ENCODE results near the gene FRG2. TPM values are rescaled to one million over a fixed set of nuclear protein-coding genes. Genes with fewer than 3 reads are reported as not detected.

Gene FRG2
- total and polyA plus RNA-seq, 2 of the 13 experiments (the other 11 are each of a cell fraction or from before 2014, with no cell fraction given), result not detected

DNA sequence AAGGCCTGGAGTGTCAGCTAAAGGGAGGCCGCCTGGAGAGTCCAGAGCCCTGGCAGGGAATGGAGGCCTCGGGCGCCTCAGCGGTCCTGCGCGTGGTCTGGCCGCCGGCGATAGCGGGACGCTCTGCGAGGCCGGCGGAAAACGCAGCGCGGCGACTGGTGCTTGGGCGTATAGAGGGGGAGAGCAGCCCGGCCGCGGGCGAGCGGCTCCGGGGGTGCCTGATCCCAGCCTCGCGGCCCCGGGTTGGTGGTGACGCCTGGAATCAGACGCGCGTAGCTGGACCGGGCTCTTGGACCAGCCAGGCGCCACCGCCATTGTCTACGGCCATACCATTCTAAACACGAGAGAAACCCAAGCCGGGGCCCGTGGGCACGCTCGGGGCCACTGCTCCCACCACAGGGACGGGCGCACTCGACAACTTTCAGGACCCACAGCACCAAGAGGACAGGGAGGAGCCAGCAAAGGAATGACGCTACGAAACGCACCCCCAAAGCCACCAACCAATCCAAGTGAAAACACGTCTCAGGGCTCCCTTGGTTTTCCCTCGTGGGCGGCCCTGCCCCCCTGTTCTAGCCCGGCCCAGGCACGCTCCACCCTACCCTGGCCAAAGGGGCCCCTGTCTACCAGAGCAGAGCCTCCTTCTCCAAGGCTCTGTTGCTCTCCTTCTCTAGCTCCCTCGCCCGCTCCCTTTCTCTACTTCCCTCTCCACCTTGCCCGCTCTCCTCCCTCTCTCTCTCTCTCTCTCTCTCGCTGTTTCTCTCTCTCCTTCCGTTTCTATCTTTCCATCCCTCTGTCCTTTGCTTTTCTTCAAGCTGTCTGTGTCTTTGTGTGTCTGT is 7.8 kb downstream of the FRG2 start:
- no peak overlapping the region for H2AFZ ChIP-seq (ENCODE audit: low read length)
- FAIRE-seq (no peak), ATAC-seq (no peak), DNase-seq (ENCODE audit: low spot score) (no peak)
- WGBS (ENCODE audit: low lambda C conversion rate), result 60% methylated on average over 37 of the region's 57 CpGs
- in situ Hi-C loops (cut with HindIII; ENCODE audit: extremely low pct_ligation_motif_present, low pct_unique_long_range_greater_than_20kb) (no loop called here), intact Hi-C loops (cut with micrococcal nuclease; ENCODE audit: unreplicated experiment) (no loop called here)
- no peaks in the 10 kb centered on the region for H3K36me3 ChIP-seq (replicated peaks in 1 of 2; ENCODE audit: control insufficient read depth in 1 of 2, insufficient read depth in 2 of 2, low read length in 2 of 2)
- no peaks in the 10 kb centered on the region for H4K20me1 ChIP-seq (ENCODE audit: insufficient read depth, low read length)
- peaks cover 4 to 26% of the 10 kb centered on the region in 2 experiments; a peak in 3 of 5 replicates for H3K27me3 ChIP-seq (ENCODE audit: control insufficient read depth in 1 of 2, insufficient read depth in 2 of 2, low read length in 2 of 2)
- H3K27ac ChIP-seq (ENCODE audit: extremely low read length, insufficient read depth, low read length), result no peak overlapping the region
- no peaks in the 10 kb centered on the region for H3K79me2 ChIP-seq (ENCODE audit: insufficient read depth, low read length)
- H3K9ac ChIP-seq (ENCODE audit: insufficient read depth, low read depth, low read length), result no peak overlapping the region
- no peaks in the 10 kb centered on the region for H3K9me3 ChIP-seq (ENCODE audit: low read length)
- ChIA-PET CTCF (ENCODE audit: low intra/inter-chr PET ratio, low total read pairs) (no interaction called here), POLR2A (no interaction called here)
- TF ChIP-seq ZNF275 (CRISPR knock-in tag; IDR thresholded peaks at IDR 0.05; ENCODE audit: borderline replicate concordance) (no peak), TSC22D2 (CRISPR knock-in tag; IDR thresholded peaks at IDR 0.05; ENCODE audit: borderline replicate concordance) (no peak), EHMT2 (IDR thresholded peaks at IDR 0.05; ENCODE audit: borderline replicate concordance, low read depth, low read length) (no peak), ZGPAT (CRISPR knock-in tag; IDR thresholded peaks at IDR 0.05) (no peak)
- TF ChIP-seq, protein P1, sequence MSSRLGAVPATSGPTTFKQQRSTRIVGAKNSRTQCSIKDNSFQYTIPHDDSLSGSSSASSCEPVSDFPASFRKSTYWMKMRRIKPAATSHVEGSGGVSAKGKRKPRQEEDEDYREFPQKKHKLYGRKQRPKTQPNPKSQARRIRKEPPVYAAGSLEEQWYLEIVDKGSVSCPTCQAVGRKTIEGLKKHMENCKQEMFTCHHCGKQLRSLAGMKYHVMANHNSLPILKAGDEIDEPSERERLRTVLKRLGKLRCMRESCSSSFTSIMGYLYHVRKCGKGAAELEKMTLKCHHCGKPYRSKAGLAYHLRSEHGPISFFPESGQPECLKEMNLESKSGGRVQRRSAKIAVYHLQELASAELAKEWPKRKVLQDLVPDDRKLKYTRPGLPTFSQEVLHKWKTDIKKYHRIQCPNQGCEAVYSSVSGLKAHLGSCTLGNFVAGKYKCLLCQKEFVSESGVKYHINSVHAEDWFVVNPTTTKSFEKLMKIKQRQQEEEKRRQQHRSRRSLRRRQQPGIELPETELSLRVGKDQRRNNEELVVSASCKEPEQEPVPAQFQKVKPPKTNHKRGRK (CRISPR knock-in tag; IDR thresholded peaks at IDR 0.05), result no peak
- H3K4me1 ChIP-seq (ENCODE audit: insufficient read depth, low read length), result no peaks in the 10 kb centered on the region
- no peak overlapping the region for H3K4me3 ChIP-seq (replicated peaks in 1 of 3; ENCODE audit: insufficient read depth in 1 of 3, low read depth in 2 of 3, low read length in 3 of 3)
- no peak overlapping the region for H3K4me2 ChIP-seq (ENCODE audit: low read depth, low read length)
- BruUV-seq (replicated peaks), result no TSS peak

Measured in HepG2 (cell line).